Ammon's horn (tissue), 1 donor: ENCODE data around the gene KRT7.
"Not testable (repeated sequence)": the region's sequence is repeated elsewhere in the genome, so short reads cannot be mapped to it uniquely, and the experiment has no call there.

ENCODE experiments used
- DNase-seq: peaks from one replicate; pipeline ENCODE4 v3.0.0-alpha.2; 2016; ENCODE audit warnings: low spot score

The KRT7 gene

GRCh38 chr12:52243856-52244614 is 11.0 kb downstream of the KRT7 start:
- DNase-seq: peak; percentile 31

GRCh38 chr12:52244615-52244994 is 11.6 kb downstream of the KRT7 start:
- no peak for DNase-seq

GRCh38 chr12:52245259-52245961 is 12.4 kb downstream of the KRT7 start:
- DNase-seq: no peak

- DNase-seq: no peak
These were observed 13.0 kb downstream of the KRT7 start for GRCh38 chr12:52245962-52246569.

- DNase-seq: no peak
These were observed 13.9 kb downstream of the KRT7 start for GRCh38 chr12:52246720-52247621.

GRCh38 chr12:52247622-52248540 is 14.8 kb downstream of the KRT7 start:
- DNase-seq: no peak

- peak; percentile 76 for DNase-seq
These were observed 15.8 kb downstream of the KRT7 start for GRCh38 chr12:52248541-52249461.

GRCh38 chr12:52249511-52250047 is 16.5 kb downstream of the KRT7 start:
- no peak for DNase-seq

- no peak for DNase-seq
These were observed 17.3 kb downstream of the KRT7 start for GRCh38 chr12:52250048-52250990.

- DNase-seq: no peak
These were observed 18.5 kb downstream of the KRT7 start for GRCh38 chr12:52251367-52252051.

GRCh38 chr12:52252175-52252615 is 19.2 kb downstream of the KRT7 start:
- DNase-seq: not testable (repeated sequence)

GRCh38 chr12:52252728-52253343 is 19.8 kb downstream of the KRT7 start:
- DNase-seq: no peak

GRCh38 chr12:52253391-52254179 is 20.5 kb downstream of the KRT7 start:
- no peak for DNase-seq

- no peak for DNase-seq
These were observed 21.3 kb downstream of the KRT7 start for GRCh38 chr12:52254180-52254964.

- no peak for DNase-seq
These were observed 22.1 kb downstream of the KRT7 start for GRCh38 chr12:52254965-52255751.
